Fibroblast of the aortic adventitia (primary cell): ENCODE results near the gene RAD21L1. TPM values are rescaled to one million over a fixed set of nuclear protein-coding genes. Genes with fewer than 3 reads are reported as not detected.
"Not testable (repeated sequence)": the region's sequence is repeated elsewhere in the genome, so short reads cannot be mapped to it uniquely, and the experiment has no call there.

Experiments used
- DNase-seq: peaks from one replicate; pipeline ENCODE4 v3.0.0-alpha.2; 2010; ENCODE audit warnings: low read depth
- H3K4me3 ChIP-seq: 2 replicates; pipeline ENCODE4 v1.5.1; 2011; ENCODE audit warnings: low read depth, mild to moderate bottlenecking, control low read depth, low read length, moderate library complexity
- CTCF ChIP-seq: IDR thresholded peaks from 2 replicates; pipeline ENCODE4 v1.5.1; 2011; ENCODE audit warnings: mild to moderate bottlenecking, low read length, control low read depth, inconsistent platforms; ENCODE audit not compliant: insufficient read depth
- total RNA-seq: library from RNA; depleted of rRNA; stranded (reverse); fragments of >200 nt; gene quantifications from 2 replicates; pipeline ENCODE4 v1.2.3, GENCODE V29; 2012; ENCODE audit warnings: low replicate concordance

RAD21L1 gene
- total RNA-seq, 1 donor = not detected

- no peak overlapping the region for H3K4me3 ChIP-seq
- DNase-seq = peak; percentile 81
- no peak for TF ChIP-seq CTCF
These were observed 16.7 kb downstream of the RAD21L1 start for GRCh38 chr20:1242530-1242929.

GRCh38 chr20:1245578-1245977, 19.7 kb downstream of the RAD21L1 start:
- DNase-seq = no peak
- no peak for TF ChIP-seq CTCF
- H3K4me3 ChIP-seq = no peak overlapping the region

GRCh38 chr20:1247689-1248088, 21.8 kb downstream of the RAD21L1 start:
- no peak for TF ChIP-seq CTCF
- no peak for DNase-seq
- no peak overlapping the region for H3K4me3 ChIP-seq

- not testable (repeated sequence) for DNase-seq, H3K4me3 ChIP-seq
These were observed 24.4 kb downstream of the RAD21L1 start for GRCh38 chr20:1250282-1250681.

GRCh38 chr20:1252416-1252815, 26.6 kb downstream of the RAD21L1 start:
- TF ChIP-seq CTCF = no peak
- DNase-seq = no peak
- no peak overlapping the region for H3K4me3 ChIP-seq

- TF ChIP-seq CTCF = no peak
- no peak overlapping the region for H3K4me3 ChIP-seq
- no peak for DNase-seq
These were observed 28.4 kb downstream of the RAD21L1 start for GRCh38 chr20:1254254-1254653.

- TF ChIP-seq CTCF = no peak
- H3K4me3 ChIP-seq = no peak overlapping the region
- DNase-seq = no peak
These were observed 29.8 kb downstream of the RAD21L1 start for GRCh38 chr20:1255675-1256074.
